ENCODE data around the gene MIS18A.
"Not testable (repeated sequence)": the region's sequence is repeated elsewhere in the genome, so short reads cannot be mapped to it uniquely, and the experiment has no call there.

MIS18A gene

DNA sequence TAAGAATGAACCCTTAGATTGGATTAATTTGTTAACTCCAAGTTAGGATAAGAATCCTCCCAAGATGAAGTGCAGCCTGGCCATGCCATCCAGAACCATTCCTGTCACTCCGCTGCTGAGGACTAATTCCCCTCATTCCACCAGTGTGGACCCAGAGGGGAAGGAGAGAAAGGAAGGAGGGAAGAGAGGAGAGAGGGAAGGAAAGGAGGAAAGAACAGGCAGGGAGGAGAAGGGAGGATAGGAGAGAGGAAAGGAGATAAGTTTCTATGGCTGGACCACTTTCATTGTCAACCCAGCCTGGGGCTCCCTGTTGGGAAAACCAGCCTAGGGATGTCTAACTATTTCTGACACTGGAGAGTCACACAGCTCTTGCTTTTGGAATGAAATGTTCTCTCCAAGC lies 24.5 kb upstream of the MIS18A start:
- DNase-seq = no peak

DNA sequence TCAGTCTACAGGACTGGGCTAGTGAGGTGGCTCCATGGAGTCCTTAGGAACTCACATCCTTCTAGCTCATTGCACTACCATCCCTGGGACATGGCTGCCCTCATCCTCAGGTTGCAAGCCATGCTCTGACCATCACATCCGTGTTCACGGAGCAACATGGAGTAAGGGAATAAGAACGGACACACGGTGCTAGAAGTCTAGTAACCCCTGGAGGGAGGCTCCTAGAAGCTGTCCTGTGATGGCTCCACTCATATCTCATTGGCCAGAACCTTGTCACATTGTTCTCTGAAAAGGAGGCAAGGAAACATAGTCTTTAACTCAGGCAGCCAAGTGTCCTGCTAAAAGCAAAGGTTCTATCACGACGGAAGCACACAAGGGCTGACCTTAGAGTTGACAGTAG lies 23.7 kb upstream of the MIS18A start:
- no peak for DNase-seq

DNA sequence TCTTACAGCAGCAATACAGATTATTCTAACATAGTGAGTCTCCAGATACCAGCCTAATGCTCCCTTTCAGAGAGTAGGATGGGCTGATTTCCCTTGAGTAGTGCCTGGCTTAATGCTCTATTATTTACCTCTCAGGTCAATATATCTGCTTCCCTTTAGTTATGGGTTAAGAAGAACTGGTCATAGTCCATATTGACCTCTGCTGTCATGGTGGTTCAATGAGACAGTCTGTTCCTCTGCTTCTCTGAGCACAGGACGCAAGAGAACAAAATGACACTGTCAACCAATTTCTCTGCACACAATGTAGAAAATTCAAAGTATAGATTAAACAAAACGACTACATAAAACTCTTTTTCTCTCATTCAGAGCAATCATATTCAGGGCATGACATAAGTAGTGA lies 22.7 kb upstream of the MIS18A start:
- no peak for DNase-seq

DNA sequence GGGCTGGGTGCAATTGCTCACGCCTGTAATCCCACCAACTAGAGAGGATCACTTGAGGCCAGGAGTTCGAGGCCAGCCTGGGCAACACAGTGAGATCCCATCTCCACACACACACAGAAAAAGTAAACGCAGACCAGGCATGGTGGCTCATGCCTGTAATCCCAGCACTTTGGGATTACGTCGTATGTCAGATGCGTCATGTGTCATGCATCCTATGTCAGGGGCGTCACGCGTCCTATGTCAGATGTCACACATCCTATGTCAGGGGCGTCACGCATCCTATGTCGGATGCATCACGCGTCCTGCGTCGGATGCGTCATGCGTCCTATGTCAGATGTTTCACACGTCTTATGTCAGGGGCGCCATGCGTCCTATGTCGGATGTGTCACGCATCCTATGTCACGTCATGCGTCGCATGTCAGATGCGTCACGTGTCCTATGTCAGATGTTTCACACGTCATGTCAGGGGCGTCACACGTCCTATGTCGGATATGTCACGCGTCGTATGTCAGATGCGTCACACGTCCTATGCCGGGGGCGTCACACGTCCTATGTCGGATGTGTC lies 21.4 kb upstream of the MIS18A start:
- no peak for DNase-seq

DNA sequence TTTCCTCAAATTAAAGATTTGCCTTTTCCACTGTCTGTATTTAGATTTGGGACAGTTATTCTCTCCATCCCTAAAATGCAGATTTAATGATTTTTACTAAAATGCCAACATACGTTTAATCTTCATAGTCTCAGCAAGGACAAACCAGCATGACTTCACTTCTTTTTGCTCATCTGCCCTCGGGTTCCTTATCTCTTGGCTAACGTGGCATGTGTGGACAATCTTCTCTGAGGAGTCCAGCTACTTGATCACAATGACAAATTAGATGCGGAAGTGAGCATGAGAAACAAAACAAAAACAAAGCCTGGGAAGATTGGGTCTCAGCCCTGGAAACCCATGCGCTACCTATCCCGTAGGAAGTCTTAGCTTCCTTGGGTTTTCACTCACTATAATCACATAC lies 20.8 kb upstream of the MIS18A start:
- DNase-seq = no peak

DNA sequence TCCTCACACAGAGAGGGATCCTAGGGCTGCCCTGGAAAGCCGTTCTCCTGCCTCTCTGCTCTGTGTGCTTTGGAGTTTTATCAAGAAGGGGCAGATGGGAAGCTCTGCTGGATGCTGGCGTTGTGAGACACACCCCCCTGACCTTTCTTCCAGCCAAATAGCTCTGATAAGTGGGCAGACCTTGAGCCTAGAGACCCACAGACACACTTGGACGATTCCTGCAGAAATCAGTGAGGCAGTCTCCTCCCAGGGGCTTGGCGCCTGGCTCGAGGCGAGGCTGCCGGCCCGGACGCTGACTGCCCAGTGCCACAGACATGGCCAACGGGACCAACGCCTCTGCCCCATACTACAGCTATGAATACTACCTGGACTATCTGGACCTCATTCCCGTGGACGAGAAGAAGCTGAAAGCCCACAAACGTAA lies 19.8 kb upstream of the MIS18A start, which contains the start of gene MRAP:
Gene MRAP, plus strand, starts transcription at position 198 of the 424 bp plus-strand sequence. Its CDS starts 117 bp downstream, at position 315.
- no peak for DNase-seq

DNA sequence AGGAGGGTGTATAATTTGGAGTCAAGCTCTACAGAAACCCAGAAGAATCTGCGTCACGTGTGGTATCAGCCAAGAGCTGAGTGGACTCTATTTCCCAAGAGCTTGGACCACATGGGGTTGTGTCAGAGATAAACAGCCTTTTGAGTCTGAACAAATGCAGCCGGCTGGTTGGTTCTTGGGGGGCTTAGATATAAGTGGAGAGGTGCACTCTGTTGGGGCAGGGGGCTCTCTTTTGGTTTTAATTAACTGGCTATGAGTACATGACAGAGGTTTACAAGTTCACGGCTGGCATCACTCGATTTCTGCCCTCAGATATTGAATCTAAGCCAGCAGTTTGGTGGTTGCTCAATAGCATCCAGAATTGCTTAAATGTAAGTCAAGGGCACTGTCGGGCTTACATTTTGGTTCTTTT lies 19.3 kb upstream of the MIS18A start:
- no peak for DNase-seq

DNA sequence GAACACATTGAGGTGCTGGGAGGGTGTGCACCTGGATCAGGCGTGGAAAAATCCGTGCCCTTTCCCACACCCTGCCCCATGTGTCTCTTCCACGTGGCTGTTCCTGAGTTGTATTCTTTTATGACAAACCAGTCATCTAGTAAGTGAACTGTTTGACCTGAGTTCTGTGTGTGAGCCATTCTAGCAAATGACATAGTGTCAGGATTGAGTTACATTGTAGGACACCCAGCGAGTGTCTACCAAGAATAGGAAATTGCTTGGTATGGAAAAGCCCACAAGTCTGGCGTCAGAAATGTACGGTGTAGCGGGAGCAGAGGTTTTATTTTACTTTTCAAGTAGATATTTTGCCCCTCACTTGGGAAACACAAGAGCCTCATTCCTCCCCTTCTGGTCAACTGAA lies 18.6 kb upstream of the MIS18A start:
- DNase-seq = no peak

DNA sequence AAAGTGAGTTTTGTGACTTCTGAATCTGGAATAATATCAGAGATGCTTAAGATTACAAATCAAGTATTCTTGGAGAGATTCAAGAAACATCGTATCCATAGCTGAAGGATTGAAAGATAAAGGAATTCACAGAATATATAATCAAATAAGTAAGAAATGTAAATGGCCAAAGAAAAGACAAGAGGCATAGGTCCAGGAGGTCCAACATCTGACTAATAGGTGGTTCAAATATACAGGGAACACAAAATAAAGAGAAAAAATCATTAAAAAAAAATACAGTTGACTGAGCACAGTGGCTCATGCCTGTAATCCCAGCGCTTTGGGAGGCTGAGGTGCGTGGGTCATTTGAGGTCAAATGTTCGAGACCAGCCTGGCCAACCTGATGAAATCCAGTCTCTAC lies 6.6 kb upstream of the MIS18A start:
- no peak for DNase-seq

DNA sequence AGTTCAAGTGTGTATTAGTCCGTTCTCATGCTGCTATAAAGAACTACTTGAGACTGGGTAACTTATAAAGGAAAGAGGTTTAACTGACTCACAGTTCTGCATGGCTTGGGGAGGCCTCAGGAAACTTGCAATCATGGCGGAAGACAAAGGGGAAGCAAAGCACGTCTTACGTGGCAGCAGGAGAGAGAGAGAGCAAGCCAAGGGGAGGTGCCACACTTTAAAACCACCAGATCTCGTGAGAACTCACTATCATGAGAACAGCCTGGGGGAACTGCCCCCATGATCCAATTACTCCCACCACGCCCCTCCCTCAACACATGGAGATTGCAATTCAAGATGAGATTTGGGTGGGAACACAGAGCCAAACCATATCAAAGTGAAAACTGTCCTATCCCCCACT lies 4.1 kb upstream of the MIS18A start:
- DNase-seq = no peak

DNA sequence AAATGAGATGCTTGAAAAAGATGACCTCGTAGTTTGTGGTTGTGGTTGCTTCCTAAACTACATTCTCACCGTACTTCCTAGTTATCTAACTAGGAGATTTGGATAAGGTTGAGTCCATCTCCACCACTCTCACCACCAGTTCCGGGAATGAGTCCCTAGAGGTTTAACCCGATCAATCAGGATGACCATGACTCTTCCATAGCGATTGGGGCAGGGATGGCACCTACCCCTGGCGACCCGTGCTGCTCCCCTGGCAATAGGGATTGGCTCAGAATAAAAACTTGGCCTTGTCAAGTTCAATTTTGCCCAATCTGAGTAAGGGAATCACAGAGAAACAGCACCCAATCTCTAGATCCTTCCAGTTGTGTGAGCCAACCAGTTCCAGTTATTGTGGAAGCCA lies 2.7 kb upstream of the MIS18A start:
- DNase-seq = no peak

DNA sequence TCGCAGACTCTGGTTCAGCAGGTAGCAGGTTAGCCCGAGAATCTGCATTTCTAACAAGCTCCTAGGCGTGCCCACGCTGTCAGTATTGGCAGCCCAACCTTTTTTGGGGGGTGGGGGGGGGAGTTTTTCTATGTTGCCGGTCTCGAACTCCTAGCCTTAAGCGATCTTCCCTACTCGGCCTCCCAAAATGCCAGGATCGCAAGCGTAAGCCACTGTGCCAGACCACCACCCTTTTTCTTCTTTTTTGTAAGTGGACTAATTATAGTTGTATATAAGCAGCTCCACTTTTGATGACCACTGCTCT lies 480 bp upstream of the MIS18A start:
- DNase-seq = no peak

DNA sequence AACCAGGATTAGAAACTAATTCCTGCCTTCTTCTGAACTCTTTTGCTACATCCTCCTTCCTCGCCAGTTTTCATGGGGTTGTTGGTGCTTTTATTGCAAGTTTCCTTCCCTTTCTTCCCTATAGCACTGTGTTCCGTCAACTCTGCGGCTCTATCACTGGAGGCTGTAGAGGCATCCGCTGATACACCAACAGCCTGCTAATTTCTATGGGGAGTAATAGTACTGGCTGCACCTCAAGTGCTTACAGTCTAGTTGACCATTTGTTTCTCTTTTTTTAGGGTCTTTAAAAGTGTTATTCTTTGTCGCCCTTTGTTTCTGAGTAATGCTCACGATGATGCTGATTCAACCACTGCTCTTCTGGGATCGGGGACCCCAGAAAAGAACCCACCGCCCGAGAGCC lies 746 bp downstream of the MIS18A start:
- no peak for DNase-seq

DNA sequence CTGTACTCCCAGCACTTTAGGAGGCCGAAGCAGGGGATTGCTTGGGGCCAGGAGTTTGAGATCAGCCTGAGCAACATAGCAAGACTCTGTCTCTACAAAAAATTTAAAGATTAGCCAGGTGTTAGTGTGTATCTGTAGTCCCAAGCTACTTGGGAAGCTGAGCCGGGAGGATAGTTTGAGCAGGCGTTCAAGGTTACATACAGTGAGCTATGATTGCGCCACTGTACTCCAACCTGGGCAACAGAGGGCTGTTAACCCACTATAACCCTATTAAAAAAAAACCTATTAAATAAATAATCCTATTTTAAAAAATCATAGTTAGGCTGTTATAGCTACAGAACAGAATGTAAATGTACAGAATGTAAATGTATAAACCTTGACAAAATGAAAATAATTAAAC lies 2.2 kb downstream of the MIS18A start:
- DNase-seq = no peak

DNA sequence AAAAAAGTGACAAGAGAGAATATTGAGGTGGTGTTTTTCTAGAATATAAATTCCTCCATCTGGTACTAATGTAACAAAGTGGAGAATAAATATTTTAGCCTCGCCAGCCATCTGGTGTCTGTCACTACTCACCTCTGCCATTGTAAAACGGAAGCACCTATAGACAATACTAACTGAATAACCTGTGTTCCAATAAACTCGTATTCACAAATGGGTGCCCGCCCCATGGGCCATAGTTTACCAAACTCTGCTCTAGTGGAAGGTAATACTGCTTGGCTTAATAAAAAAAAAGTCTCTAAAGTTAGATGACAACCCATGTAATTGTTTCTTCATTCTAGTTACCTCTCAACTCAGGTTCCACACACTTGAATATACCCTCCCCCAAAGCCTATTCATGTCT lies 8.1 kb downstream of the MIS18A start:
- no peak for DNase-seq

DNA sequence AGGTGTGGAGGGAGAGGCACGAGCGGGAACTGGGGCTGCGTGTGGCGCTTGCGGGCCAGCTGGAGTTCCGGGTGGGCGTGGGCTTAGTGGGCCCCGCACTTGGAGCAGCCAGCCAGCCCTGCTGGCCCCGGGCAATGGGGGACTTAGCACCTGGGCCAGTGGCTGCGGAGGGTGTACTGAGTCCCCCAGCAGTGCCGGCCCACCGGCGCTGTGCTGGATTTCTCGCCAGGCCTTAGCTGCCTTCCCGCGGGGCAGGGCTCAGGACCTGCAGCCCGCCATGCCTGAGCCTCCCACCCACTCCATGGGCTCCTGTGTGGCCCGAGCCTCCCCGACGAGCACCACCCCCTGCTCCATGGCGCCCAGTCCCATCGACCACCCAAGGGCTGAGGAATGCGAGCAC lies 13.5 kb downstream of the MIS18A start:
- DNase-seq = not testable (repeated sequence)

DNA sequence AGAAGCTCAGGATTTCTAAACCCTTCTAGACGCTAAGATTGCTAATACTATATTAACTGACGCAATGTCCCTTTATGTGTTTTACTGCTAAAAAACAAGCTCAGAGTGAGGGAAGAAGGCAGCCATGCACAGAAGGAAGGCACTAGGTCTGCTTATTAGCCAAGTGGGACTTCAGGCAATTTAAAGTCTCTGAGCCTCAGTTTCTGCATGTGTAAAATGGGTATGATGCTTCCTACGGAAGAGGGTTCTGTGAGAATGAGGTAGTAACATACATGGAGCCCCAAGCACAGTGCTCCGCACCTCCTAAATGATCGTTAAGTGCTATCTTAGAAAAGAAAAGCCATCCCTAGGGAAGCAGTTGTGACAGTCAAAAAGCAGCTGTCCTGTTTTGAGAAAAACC lies 16.9 kb downstream of the MIS18A start:
- no peak for DNase-seq

DNA sequence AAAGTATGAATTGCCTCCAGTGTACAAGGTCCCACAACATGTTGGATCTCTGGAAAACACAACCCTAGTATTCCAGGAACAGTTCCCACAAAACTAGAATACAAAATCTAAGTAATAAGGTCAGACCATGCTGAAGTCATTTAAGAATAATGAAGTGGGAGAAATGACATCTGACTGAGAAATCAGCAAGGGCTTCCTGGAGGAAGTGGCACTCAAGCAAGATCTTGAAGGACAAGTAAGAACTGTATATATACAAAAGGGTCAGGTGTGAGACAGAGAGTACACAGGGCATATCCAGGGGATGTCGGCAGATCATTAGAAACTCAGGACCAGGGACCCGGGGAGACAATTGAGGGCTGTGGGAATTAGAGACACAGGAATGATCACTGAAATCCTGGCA lies 18.7 kb downstream of the MIS18A start:
- no peak for DNase-seq

DNA sequence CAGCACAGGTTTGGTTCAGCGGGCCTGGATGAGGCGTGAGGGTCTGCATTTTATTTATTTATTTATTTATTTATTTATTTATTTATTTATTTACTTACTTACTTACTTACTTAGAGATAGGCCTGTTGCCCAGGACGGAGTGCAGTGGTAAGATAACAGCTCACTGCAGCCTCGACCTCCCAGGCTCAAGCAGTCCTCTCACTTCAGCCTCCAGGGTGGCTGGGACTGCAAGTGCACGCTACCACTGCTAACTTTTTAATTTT lies 20.1 kb downstream of the MIS18A start:
- DNase-seq = not testable (repeated sequence)

DNA sequence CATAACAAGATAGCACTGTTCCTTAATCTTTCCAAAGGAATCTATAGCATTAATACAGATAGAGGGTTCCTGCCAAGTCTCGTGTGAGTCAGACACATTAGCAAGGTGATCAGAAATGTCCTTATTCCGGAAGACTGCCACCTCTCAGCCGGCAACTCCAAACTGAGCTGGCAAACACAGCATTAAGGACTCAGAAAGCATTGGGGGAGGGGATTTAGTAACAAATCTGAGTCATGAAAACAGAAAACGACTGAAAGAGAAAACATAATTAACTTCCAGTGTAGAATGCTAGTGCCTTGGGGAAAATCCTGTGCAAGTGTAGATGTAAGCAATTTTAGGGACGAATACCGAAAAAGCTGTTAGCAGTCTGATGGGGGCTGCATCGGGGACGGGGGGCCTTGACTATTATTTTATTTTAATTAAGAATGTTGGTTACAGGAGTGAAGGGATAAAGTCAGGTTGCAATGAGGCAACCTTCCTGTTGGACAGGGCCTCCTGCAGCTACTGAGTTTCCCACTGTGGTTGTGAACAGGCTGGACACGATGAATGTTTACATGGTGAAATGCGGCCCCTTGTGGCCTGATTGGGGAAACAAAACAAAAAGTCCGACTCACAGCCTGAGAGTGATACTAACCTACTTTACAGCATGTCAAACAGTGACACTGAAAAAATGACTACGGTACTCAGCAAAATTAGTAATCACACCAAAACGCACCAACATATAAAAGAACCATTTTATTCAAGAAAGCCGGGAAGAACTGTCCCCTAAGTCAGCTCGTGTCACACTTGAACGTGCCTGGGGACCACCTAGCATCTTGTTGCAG lies 20.7 kb downstream of the MIS18A start:
- DNase-seq = peak; percentile 33

DNA sequence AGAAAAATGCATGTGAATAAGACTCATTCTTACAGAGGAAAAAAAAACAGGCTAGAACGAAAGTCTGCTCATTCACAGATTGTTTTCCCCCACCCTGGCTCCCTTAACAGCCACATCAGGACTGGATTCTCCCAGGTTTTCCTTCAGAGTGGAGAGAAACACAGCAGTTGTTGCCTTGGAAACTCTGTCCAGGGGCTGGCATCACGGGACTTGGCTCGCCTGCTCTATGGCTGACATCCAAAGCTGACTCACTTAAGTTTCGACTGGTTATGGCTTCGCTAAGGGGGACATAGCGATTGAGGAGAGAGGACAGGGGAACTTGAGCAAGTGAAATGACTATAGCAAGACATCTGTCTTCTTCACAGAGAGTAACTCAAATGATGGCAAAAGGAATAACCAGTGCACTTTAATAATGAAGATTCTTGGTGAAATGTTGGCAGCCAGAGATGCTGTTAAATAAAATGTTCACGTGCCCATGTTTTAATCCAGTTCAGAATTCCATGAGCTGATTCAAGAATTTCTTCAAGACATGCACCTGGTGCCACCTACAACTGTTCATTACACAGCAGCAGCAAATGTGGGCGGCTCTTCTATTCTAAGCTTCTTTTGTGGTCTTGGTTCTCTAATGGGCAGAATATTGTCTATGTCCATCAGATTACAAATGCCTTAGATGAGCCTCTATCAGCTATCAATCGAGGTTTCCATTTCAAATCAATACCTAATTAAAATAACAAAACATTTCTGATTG lies 21.8 kb downstream of the MIS18A start:
- DNase-seq = no peak

DNA sequence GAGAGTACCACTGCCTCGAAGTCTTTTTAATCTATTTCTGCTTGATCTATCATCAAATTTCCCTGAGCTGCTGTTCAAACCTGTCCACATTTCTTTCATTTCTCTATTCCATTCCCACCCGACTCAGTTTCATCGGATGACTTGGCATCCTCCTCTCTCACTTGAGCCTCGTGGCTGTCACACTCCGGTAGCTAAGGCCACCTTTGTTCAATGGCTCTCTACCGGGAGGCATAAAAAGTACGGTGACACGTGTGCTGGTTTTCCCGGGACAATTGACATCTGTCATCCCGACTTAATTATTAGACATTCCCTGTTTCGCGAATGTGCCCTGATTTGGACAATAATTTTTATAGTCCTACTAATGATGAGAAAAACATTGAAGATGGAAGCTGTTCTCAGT lies 22.6 kb downstream of the MIS18A start:
- no peak for DNase-seq

DNA sequence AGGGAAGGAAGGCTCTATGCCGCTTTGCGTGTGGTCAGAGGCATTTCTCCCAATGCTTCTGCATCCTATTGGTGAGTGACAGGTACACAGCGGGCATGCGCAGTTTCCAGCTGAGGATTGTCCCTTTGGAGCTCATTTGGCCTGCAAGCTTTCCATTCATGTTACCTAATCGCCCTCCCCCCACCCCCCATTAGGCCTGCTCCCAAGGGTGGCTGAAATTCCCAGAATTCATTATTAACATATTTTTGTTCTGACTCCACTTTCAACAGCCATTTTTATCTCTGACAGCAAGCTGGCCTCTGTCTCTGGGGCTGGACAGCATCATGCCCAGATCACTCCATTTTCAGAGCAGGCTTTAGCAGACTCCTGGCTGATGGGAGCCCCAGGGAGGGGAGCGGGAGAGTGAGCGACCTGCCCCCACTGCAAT lies 25.6 kb downstream of the MIS18A start:
- DNase-seq = no peak

DNA sequence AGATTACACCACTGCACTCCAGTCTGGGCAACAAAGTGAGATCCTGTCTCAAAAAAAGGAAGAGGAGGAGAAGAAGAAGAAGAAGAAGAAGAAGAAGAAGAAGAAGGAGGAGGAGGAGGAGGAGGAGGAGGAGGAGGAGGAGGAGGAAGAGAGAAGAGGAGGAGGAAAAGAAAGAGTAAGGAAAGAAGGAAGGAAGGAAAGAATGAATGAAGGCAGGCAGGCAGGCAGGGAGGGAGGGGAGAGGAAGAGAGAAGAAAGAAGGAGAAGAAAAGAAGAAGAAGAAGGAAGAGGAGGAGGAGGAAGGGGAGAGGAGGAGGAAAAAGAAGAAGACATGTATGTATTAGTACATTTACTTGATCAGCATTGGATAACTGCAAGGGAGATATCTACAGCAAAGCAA lies 26.7 kb downstream of the MIS18A start:
- no peak for DNase-seq

All from NCI-H187 treated with DMSO at 0.1 percent for 48 hours (cell line).